ENCODE results near the gene LKAAEAR1.

Gene LKAAEAR1

GRCh38 chr20:64035933-64036345, 48.3 kb downstream of the LKAAEAR1 start, which contains the start of gene C20orf204:
Gene C20orf204 (plus strand): TSS chr20:64036182. CDS start chr20:64036324, 142 bp downstream.
- DNase-seq: no peak

- DNase-seq: no peak
Measured at GRCh38 chr20:64035066-64035932, 48.9 kb downstream of the LKAAEAR1 start.

GRCh38 chr20:64033981-64034493, 50.2 kb downstream of the LKAAEAR1 start:
- DNase-seq: no peak

All from inflammatory macrophage treated with lipopolysaccharide for 1 hour (primary cell).